NT2/D1 (cell line): Measurements from ENCODE around the gene CFAP410.

Experiments
- YY1 ChIP-seq: IDR thresholded peaks from 2 replicates; pipeline ENCODE4 v1.6.1; 2011; ENCODE audit not compliant: insufficient read length, insufficient read depth
- ZNF274 ChIP-seq: IDR thresholded peaks from 2 replicates; pipeline ENCODE4 v1.6.1; 2011; ENCODE audit warnings: mild to moderate bottlenecking, low read depth, low read length

- TF ChIP-seq YY1 (no peak), ZNF274 (no peak)
Measured at GRCh38 chr21:44306936-44307704, 32.1 kb downstream of the CFAP410 start.
